Progenitor cell of endocrine pancreas (in vitro differentiated cells): ENCODE data around the gene PTBP3. TPM values are rescaled to one million over a fixed set of nuclear protein-coding genes. Genes with fewer than 3 reads are reported as not detected.

Experiments
- DNase-seq: peaks from one replicate; pipeline ENCODE4 v3.0.0; 2021; ENCODE audit warnings: low spot score; ENCODE audit not compliant: unreplicated experiment
- H3K27ac Mint-ChIP-seq: 2 replicates; pipeline ENCODE4 v1.8.0; 2021; ENCODE audit warnings: mild to moderate bottlenecking, moderate library complexity, mixed read lengths
- H3K27me3 Mint-ChIP-seq: 2 replicates; pipeline ENCODE4 v1.8.0; 2021; ENCODE audit warnings: mixed read lengths
- H3K36me3 Mint-ChIP-seq: 2 replicates; pipeline ENCODE4 v1.8.0; 2022; ENCODE audit warnings: mixed read lengths; ENCODE audit not compliant: insufficient read depth
- H3K4me1 Mint-ChIP-seq: 2 replicates; pipeline ENCODE4 v1.8.0; 2021; ENCODE audit warnings: low read depth, mixed read lengths
- H3K4me3 Mint-ChIP-seq: 2 replicates; pipeline ENCODE4 v1.8.0; 2021; ENCODE audit warnings: low read depth, mild to moderate bottlenecking, moderate library complexity, mixed read lengths
- H3K9me3 Mint-ChIP-seq: 2 replicates; pipeline ENCODE4 v1.8.0; 2021; ENCODE audit warnings: low read depth, mixed read lengths
- total RNA-seq: library from RNA; stranded (reverse); gene quantifications from 2 replicates; pipeline ENCODE4 v1.2.1, GENCODE V29; 2021
- TF ChIP-seq, protein P1 (sequence below): fragments of 200-600 bp; sonication (generic); IDR thresholded peaks from one replicate; pipeline ENCODE4 v1.5.0; 2021; ENCODE audit warnings: antibody characterized with exemption, mild to moderate bottlenecking; ENCODE audit not compliant: unreplicated experiment

PTBP3 gene
- total RNA-seq, 1 donor from 2014 or later = 67.1 TPM

DNA sequence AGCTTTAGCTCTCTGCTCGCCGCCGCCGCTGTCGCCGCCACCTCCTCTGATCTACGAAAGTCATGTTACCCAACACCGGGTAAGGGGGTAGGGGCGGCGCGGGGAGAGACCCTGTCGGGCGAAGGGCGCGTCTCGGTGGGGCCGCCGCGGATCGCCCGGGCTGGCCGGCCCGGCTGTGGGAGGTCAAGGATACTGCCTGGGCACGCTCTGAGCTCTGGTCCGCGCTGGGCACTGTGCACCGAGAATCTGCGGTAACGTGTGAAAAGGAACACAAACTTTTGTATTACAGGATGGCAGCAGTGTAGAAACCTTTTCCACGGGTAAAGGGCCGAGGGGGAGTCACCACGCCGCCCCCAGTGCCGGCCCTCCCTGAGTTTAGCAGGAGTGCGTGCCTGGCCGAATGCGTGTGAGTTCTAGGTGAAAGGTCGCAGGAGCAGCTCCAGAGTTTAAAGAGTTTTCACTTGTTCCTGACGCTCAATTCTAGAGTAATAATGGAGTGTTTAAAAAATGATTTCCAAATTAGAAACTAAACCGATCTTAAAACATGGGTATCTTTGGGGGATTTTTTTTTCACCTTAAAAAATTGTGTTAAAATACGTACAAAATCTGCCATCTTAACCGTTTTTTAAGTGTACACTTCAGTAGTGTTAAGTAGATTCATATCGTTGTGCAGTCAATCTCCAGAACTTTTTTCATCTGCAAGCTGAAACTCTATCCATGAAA, 46.8 kb upstream of the PTBP3 start, which contains the start of gene HSDL2:
Gene HSDL2, plus strand, starts transcription at position 7 of the 723 bp plus-strand sequence. Its CDS starts 56 bp downstream, at position 63.
- Mint-ChIP-seq H3K36me3 (peaks cover 2% of the 10 kb centered on the region), H3K4me3 (peak within 1 kb of the TSS; percentile 85), H3K27ac (peak within 1 kb of the TSS; percentile 98), H3K4me1 (peaks cover 30% of the 10 kb centered on the region), H3K9me3 (no peaks in the 10 kb centered on the region), H3K27me3 (no peaks in the 10 kb centered on the region)
- TF ChIP-seq, protein P1, sequence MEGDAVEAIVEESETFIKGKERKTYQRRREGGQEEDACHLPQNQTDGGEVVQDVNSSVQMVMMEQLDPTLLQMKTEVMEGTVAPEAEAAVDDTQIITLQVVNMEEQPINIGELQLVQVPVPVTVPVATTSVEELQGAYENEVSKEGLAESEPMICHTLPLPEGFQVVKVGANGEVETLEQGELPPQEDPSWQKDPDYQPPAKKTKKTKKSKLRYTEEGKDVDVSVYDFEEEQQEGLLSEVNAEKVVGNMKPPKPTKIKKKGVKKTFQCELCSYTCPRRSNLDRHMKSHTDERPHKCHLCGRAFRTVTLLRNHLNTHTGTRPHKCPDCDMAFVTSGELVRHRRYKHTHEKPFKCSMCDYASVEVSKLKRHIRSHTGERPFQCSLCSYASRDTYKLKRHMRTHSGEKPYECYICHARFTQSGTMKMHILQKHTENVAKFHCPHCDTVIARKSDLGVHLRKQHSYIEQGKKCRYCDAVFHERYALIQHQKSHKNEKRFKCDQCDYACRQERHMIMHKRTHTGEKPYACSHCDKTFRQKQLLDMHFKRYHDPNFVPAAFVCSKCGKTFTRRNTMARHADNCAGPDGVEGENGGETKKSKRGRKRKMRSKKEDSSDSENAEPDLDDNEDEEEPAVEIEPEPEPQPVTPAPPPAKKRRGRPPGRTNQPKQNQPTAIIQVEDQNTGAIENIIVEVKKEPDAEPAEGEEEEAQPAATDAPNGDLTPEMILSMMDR = no peak
- DNase-seq = no peak

DNA sequence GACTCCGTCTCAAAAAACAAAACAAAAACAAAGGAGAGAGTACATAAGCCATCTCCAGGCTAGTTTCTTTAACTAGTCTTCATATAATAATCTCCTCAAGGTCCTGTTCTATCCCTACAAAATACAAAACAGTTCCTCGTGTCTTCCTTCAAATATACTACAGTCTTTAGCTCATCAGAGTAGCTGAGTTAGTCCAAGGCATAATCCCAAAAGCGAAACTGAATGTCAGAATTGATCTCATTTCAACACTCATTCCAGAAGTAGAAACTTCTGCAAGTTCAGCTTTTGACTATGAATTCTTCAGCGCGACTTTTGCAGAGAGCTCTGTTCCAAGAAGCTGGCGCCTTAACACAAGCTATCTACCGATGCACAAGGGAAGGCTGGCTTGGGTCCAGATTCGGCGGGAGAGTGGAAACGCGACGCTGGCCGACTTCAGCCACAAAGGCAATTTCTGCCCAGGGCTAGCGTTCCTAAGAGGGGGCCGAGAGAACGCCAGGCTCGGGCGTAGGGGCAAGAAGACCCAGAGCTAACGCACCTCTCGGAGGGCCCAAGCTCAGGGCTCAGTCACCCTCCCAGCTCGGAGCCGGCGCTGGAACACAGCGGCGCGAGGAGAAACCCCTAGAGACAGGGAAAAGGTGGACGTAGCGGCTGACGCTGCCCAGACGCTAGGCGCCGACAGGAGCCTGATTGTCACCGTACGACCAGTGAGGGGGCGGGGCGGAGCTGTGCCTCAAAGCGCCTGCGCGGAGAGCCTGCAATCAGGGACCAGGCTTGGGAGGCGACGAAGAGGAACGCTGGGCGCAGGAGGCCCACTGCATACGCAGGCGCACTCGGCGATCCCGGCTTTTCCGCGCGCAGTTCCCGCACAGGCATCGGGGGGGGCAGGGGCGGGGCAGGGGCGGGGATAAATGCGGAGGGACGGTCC, 46.0 kb upstream of the PTBP3 start:
- Mint-ChIP-seq H3K27me3 (no peaks in the 10 kb centered on the region), H3K27ac (peak overlapping the region; percentile 98), H3K4me3 (peak overlapping the region; percentile 85), H3K4me1 (peaks cover 30% of the 10 kb centered on the region), H3K9me3 (no peaks in the 10 kb centered on the region), H3K36me3 (peaks cover 5% of the 10 kb centered on the region)
- TF ChIP-seq, protein P1 = no peak
- DNase-seq = peak; percentile 100

DNA sequence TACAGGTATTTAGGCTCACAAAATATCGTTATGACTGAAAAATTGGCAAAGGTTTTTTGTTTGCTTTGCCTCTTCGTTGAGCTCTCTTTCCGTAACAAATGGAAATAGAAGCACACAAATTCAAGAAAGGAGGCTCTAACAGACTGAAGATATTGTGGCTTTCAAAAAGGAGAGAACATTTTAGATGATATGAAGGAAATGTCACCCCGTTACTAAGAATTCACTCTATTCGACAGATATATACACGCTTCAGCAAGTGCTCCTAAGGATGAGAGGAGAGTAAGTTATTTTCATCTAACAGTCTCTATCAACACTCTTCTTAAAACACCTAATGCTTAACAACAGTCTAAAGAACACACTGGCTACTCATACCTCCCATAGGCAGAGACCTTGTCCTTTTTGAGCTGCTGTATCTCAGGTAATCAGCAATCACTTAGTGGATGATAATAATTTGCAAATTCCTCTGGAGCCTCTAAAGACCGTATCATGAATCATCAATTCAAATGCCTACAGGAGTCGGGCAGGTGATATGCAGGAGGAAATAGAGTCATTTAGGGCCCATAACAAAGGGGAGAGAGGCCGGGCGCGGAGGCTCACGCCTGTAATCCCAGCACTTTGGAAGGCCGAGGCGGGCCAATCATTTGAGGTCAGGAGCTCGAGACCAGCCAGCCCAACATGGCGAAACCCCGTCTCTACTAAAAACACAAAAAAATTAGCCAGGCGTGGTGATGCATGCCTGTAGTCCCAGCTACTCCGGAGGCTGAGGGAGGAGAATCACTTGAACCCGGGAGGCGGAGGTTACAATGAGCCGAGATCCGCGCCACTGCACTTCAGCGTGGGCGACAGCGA, 45.1 kb upstream of the PTBP3 start:
- no peaks in the 10 kb centered on the region for H3K27me3 Mint-ChIP-seq
- H3K4me1 Mint-ChIP-seq = peaks cover 25% of the 10 kb centered on the region
- no peak for DNase-seq
- H3K36me3 Mint-ChIP-seq = peaks cover 5% of the 10 kb centered on the region
- H3K4me3 Mint-ChIP-seq = peak overlapping the region; percentile 85
- peak overlapping the region; percentile 98 for H3K27ac Mint-ChIP-seq
- TF ChIP-seq, protein P1 = no peak
- H3K9me3 Mint-ChIP-seq = peaks cover under 1% of the 10 kb centered on the region

DNA sequence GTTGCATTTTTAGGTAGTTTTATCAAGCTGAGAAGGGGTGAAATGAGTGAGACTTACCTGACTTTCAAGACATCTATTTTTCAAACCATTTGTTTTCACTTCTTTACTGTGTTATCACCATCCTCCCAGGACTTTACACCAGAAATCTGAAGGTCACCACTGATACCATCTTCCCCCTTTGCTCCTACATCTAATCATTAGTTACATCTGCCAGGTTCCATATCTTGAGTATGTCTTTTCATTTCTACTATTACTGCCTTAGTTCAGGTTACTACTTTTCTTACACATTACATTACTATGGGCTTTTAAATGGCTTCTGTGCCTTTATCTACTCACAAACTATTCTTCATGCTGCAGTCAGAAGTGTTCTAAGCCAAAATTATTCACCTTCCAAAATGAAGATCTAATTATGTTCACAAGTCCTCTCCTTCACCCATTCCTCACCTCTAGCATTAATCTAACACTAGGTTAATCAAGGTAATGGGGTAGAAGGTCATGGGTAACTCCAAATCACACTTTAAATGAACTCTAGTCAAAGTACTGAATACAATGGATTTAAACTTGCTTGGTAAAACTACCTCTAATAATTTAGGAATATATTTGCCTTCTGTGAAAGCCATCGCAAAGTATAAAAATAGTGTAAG, 44.4 kb upstream of the PTBP3 start:
- Mint-ChIP-seq H3K4me3 (no peak overlapping the region), H3K4me1 (peaks cover 21% of the 10 kb centered on the region), H3K27me3 (no peaks in the 10 kb centered on the region), H3K9me3 (peaks cover 4% of the 10 kb centered on the region), H3K27ac (no peak overlapping the region), H3K36me3 (peaks cover 5% of the 10 kb centered on the region)
- no peak for DNase-seq
- TF ChIP-seq, protein P1 = no peak
